Epithelial cell of prostate (primary cell): ENCODE data around the gene ARID1B.
"Not testable (repeated sequence)": the region's sequence is repeated elsewhere in the genome, so short reads cannot be mapped to it uniquely, and the experiment has no call there.

Experiments used
- DNase-seq: peaks from one replicate; pipeline ENCODE4 v3.0.0-alpha.2; 2011; ENCODE audit warnings: low read depth, low spot score
- H3K27ac ChIP-seq: fragments of 450-650 bp; 2 replicates; pipeline ENCODE4 v1.5.1; 2017; ENCODE audit warnings: mild to moderate bottlenecking

The ARID1B gene

GRCh38 chr6:157032923-157033322 lies 255.7 kb downstream of the ARID1B start:
- H3K27ac ChIP-seq: no peak overlapping the region
- DNase-seq: no peak

GRCh38 chr6:157033428-157034140 lies 256.4 kb downstream of the ARID1B start:
- peak overlapping the region; percentile 18 for H3K27ac ChIP-seq
- no peak for DNase-seq

GRCh38 chr6:157034436-157035230 lies 257.5 kb downstream of the ARID1B start:
- DNase-seq: no peak
- H3K27ac ChIP-seq: peak overlapping the region; percentile 81

GRCh38 chr6:157035546-157035945 lies 258.4 kb downstream of the ARID1B start:
- DNase-seq: no peak
- peak overlapping the region; percentile 81 for H3K27ac ChIP-seq

- peak overlapping the region; percentile 81 for H3K27ac ChIP-seq
- DNase-seq: peak; percentile 78
These were observed 259.1 kb downstream of the ARID1B start for GRCh38 chr6:157036245-157036711.

GRCh38 chr6:157037165-157037564 lies 260.0 kb downstream of the ARID1B start:
- no peak for DNase-seq
- peak overlapping the region; percentile 81 for H3K27ac ChIP-seq

GRCh38 chr6:157038610-157039009 lies 261.4 kb downstream of the ARID1B start:
- DNase-seq: no peak
- no peak overlapping the region for H3K27ac ChIP-seq

- H3K27ac ChIP-seq: not testable (repeated sequence)
These were observed 262.5 kb downstream of the ARID1B start for GRCh38 chr6:157039639-157040038.

GRCh38 chr6:157040191-157040590 lies 263.0 kb downstream of the ARID1B start:
- DNase-seq: no peak
- H3K27ac ChIP-seq: no peak overlapping the region

More at GRCh38 chr6:157039639-157040038, 262.5 kb downstream of the ARID1B start:
- not testable (repeated sequence) for DNase-seq

- DNase-seq: no peak
- H3K27ac ChIP-seq: no peak overlapping the region
These were observed 268.8 kb downstream of the ARID1B start for GRCh38 chr6:157045831-157046454.

- H3K27ac ChIP-seq: no peak overlapping the region
- DNase-seq: no peak
These were observed 269.6 kb downstream of the ARID1B start for GRCh38 chr6:157046776-157047175.

- DNase-seq: no peak
- no peak overlapping the region for H3K27ac ChIP-seq
These were observed 270.1 kb downstream of the ARID1B start for GRCh38 chr6:157047328-157047727.

- H3K27ac ChIP-seq: no peak overlapping the region
- no peak for DNase-seq
These were observed 270.8 kb downstream of the ARID1B start for GRCh38 chr6:157047951-157048350.

- no peak overlapping the region for H3K27ac ChIP-seq
- no peak for DNase-seq
These were observed 272.0 kb downstream of the ARID1B start for GRCh38 chr6:157049133-157049532.

GRCh38 chr6:157050537-157051265 lies 273.5 kb downstream of the ARID1B start:
- no peak overlapping the region for H3K27ac ChIP-seq
- no peak for DNase-seq

- H3K27ac ChIP-seq: no peak overlapping the region
- no peak for DNase-seq
These were observed 277.4 kb downstream of the ARID1B start for GRCh38 chr6:157054531-157054979.

GRCh38 chr6:157055863-157056262 lies 278.7 kb downstream of the ARID1B start:
- no peak for DNase-seq

GRCh38 chr6:157056275-157056674 lies 279.1 kb downstream of the ARID1B start:
- H3K27ac ChIP-seq: no peak overlapping the region
- DNase-seq: no peak

More at GRCh38 chr6:157055863-157056262, 278.7 kb downstream of the ARID1B start:
- no peak overlapping the region for H3K27ac ChIP-seq

- DNase-seq: no peak
- no peak overlapping the region for H3K27ac ChIP-seq
These were observed 281.4 kb downstream of the ARID1B start for GRCh38 chr6:157058574-157058973.

- DNase-seq: no peak
- no peak overlapping the region for H3K27ac ChIP-seq
These were observed 282.6 kb downstream of the ARID1B start for GRCh38 chr6:157059781-157060180.
